ENCODE measurements around the gene LIMD2.

LIMD2 gene

GRCh38 chr17:63685578-63685977, 14.3 kb downstream of the LIMD2 start:
- H3K4me1 ChIP-seq (ENCODE audit: insufficient read depth, low read length, poor library complexity, severe bottlenecking): no peaks in the 10 kb centered on the region
- H4K20me1 ChIP-seq (ENCODE audit: insufficient read depth, low read length, poor library complexity, severe bottlenecking): no peaks in the 10 kb centered on the region
- H3K9me2 ChIP-seq (replicated peaks; ENCODE audit: low read depth, low read length): no peaks in the 10 kb centered on the region
- TF ChIP-seq EZH2phosphoT487 (IDR thresholded peaks at IDR 0.05; ENCODE audit: borderline replicate concordance): no peak
- TF ChIP-seq CTCF (conservative IDR thresholded peaks at IDR 0.05; ENCODE audit: low read length): no peak
- no peaks in the 10 kb centered on the region for H3F3A ChIP-seq (ENCODE audit: low read depth)
- H3K9me3 ChIP-seq (ENCODE audit: insufficient read depth, low read depth, low read length): no peaks in the 10 kb centered on the region
- peaks cover 78% of the 10 kb centered on the region; the same call in 1 of the 2 replicates for H3K36me3 ChIP-seq (ENCODE audit: insufficient read depth, low read length)
- H3K9ac ChIP-seq (ENCODE audit: low read depth, low read length, poor library complexity, severe bottlenecking): no peak overlapping the region
- H3K4me2 ChIP-seq (ENCODE audit: low read depth, low read length, poor library complexity, severe bottlenecking): no peak overlapping the region
- H3K27me3 ChIP-seq (ENCODE audit: insufficient read depth, low read length, poor library complexity, severe bottlenecking): no peaks in the 10 kb centered on the region
- no peak overlapping the region for H3K4me3 ChIP-seq (ENCODE audit: low read length, poor library complexity, severe bottlenecking)
- H3K79me2 ChIP-seq (ENCODE audit: insufficient read depth, low read length): no peaks in the 10 kb centered on the region
- H2AFZ ChIP-seq (ENCODE audit: low read length): no peak overlapping the region

GRCh38 chr17:63685041-63685440, 14.9 kb downstream of the LIMD2 start:
- Histone ChIP-seq H3F3A (ENCODE audit: low read depth) (no peaks in the 10 kb centered on the region), H3K36me3 (ENCODE audit: insufficient read depth, low read length) (peaks cover 78% of the 10 kb centered on the region; the same call in 1 of the 2 replicates), H3K9me2 (replicated peaks; ENCODE audit: low read depth, low read length) (no peaks in the 10 kb centered on the region), H3K4me2 (ENCODE audit: low read depth, low read length, poor library complexity, severe bottlenecking) (no peak overlapping the region), H3K4me1 (ENCODE audit: insufficient read depth, low read length, poor library complexity, severe bottlenecking) (no peaks in the 10 kb centered on the region), H3K4me3 (ENCODE audit: low read length, poor library complexity, severe bottlenecking) (no peak overlapping the region), H3K9me3 (ENCODE audit: insufficient read depth, low read depth, low read length) (no peaks in the 10 kb centered on the region), H3K27me3 (ENCODE audit: insufficient read depth, low read length, poor library complexity, severe bottlenecking) (no peaks in the 10 kb centered on the region), H3K79me2 (ENCODE audit: insufficient read depth, low read length) (no peaks in the 10 kb centered on the region), H3K9ac (ENCODE audit: low read depth, low read length, poor library complexity, severe bottlenecking) (no peak overlapping the region), H4K20me1 (ENCODE audit: insufficient read depth, low read length, poor library complexity, severe bottlenecking) (no peaks in the 10 kb centered on the region), H2AFZ (ENCODE audit: low read length) (no peak overlapping the region)
- TF ChIP-seq CTCF (conservative IDR thresholded peaks at IDR 0.05; ENCODE audit: low read length) (no peak), EZH2phosphoT487 (IDR thresholded peaks at IDR 0.05; ENCODE audit: borderline replicate concordance) (no peak)

- no peak overlapping the region for H3K4me3 ChIP-seq (ENCODE audit: low read length, poor library complexity, severe bottlenecking)
- peaks cover 57% of the 10 kb centered on the region; the same call in 1 of the 2 replicates for H3K36me3 ChIP-seq (ENCODE audit: insufficient read depth, low read length)
- H3K9ac ChIP-seq (ENCODE audit: low read depth, low read length, poor library complexity, severe bottlenecking): no peak overlapping the region
- TF ChIP-seq EZH2phosphoT487 (IDR thresholded peaks at IDR 0.05; ENCODE audit: borderline replicate concordance) (no peak), CTCF (conservative IDR thresholded peaks at IDR 0.05; ENCODE audit: low read length) (no peak)
- H3K9me3 ChIP-seq (ENCODE audit: insufficient read depth, low read depth, low read length): no peaks in the 10 kb centered on the region
- H3K4me2 ChIP-seq (ENCODE audit: low read depth, low read length, poor library complexity, severe bottlenecking): no peak overlapping the region
- H3K9me2 ChIP-seq (replicated peaks; ENCODE audit: low read depth, low read length): no peaks in the 10 kb centered on the region
- no peaks in the 10 kb centered on the region for H4K20me1 ChIP-seq (ENCODE audit: insufficient read depth, low read length, poor library complexity, severe bottlenecking)
- no peaks in the 10 kb centered on the region for H3K4me1 ChIP-seq (ENCODE audit: insufficient read depth, low read length, poor library complexity, severe bottlenecking)
- H3F3A ChIP-seq (ENCODE audit: low read depth): no peaks in the 10 kb centered on the region
- H3K79me2 ChIP-seq (ENCODE audit: insufficient read depth, low read length): no peaks in the 10 kb centered on the region
- H2AFZ ChIP-seq (ENCODE audit: low read length): no peak overlapping the region
- no peaks in the 10 kb centered on the region for H3K27me3 ChIP-seq (ENCODE audit: insufficient read depth, low read length, poor library complexity, severe bottlenecking)
Measured at GRCh38 chr17:63682981-63683380, 16.9 kb downstream of the LIMD2 start.

Measured in Loucy (cell line).